ENCODE data around the gene SPTLC3.

Gene SPTLC3

GRCh38 chr20:13008761-13009681 is at the start of gene SPTLC3:
Gene SPTLC3, plus strand, starts transcription at chr20:13008972. Its CDS starts 296 bp downstream, at chr20:13009268.
- H3K79me2 ChIP-seq, result no peaks in the 10 kb centered on the region
- peak within 1 kb of the TSS; percentile 76 for H3K27ac ChIP-seq
- H3K4me1 ChIP-seq, result peaks cover 10% of the 10 kb centered on the region
- peak within 1 kb of the TSS; percentile 50 for H3K4me3 ChIP-seq (ENCODE audit: low read depth, low read length)
- peak within 1 kb of the TSS; percentile 64 for H3K4me2 ChIP-seq (ENCODE audit: low read length)
- no peaks in the 10 kb centered on the region for H3K27me3 ChIP-seq (ENCODE audit: control insufficient read depth, insufficient read depth, low read length)
- peak within 1 kb of the TSS; percentile 72 for H2AFZ ChIP-seq
- no peak for TF ChIP-seq CTCF (IDR thresholded peaks at IDR 0.05)
- H3K9me3 ChIP-seq (ENCODE audit: control insufficient read depth, low read length), result no peaks in the 10 kb centered on the region
- H3K36me3 ChIP-seq (ENCODE audit: control insufficient read depth, insufficient read depth, low read length), result no peaks in the 10 kb centered on the region
- no peak within 1 kb of the TSS for H3K9ac ChIP-seq

GRCh38 chr20:12961725-12962124 is 47.0 kb upstream of the SPTLC3 start:
- Histone ChIP-seq H3K79me2 (no peaks in the 10 kb centered on the region), H2AFZ (no peak overlapping the region), H3K4me3 (ENCODE audit: low read depth, low read length) (no peak overlapping the region), H3K27ac (no peak overlapping the region), H3K4me2 (ENCODE audit: low read length) (no peak overlapping the region), H3K9me3 (ENCODE audit: control insufficient read depth, low read length) (no peaks in the 10 kb centered on the region), H3K36me3 (ENCODE audit: control insufficient read depth, insufficient read depth, low read length) (no peaks in the 10 kb centered on the region), H3K4me1 (no peaks in the 10 kb centered on the region), H3K9ac (no peak overlapping the region), H3K27me3 (ENCODE audit: control insufficient read depth, insufficient read depth, low read length) (no peaks in the 10 kb centered on the region)
- TF ChIP-seq CTCF (IDR thresholded peaks at IDR 0.05), result no peak

GRCh38 chr20:12962895-12963294 is 45.9 kb upstream of the SPTLC3 start:
- TF ChIP-seq CTCF (IDR thresholded peaks at IDR 0.05), result no peak
- Histone ChIP-seq H3K4me3 (ENCODE audit: low read depth, low read length) (no peak overlapping the region), H3K27ac (no peak overlapping the region), H3K4me1 (no peaks in the 10 kb centered on the region), H3K27me3 (ENCODE audit: control insufficient read depth, insufficient read depth, low read length) (no peaks in the 10 kb centered on the region), H3K36me3 (ENCODE audit: control insufficient read depth, insufficient read depth, low read length) (no peaks in the 10 kb centered on the region), H3K9me3 (ENCODE audit: control insufficient read depth, low read length) (no peaks in the 10 kb centered on the region), H2AFZ (peak overlapping the region; percentile 15), H3K9ac (no peak overlapping the region), H3K4me2 (ENCODE audit: low read length) (no peak overlapping the region), H3K79me2 (no peaks in the 10 kb centered on the region)

- H3K36me3 ChIP-seq (ENCODE audit: control insufficient read depth, insufficient read depth, low read length), result no peaks in the 10 kb centered on the region
- H3K4me3 ChIP-seq (ENCODE audit: low read depth, low read length), result no peak overlapping the region
- H3K4me1 ChIP-seq, result no peaks in the 10 kb centered on the region
- H3K4me2 ChIP-seq (ENCODE audit: low read length), result no peak overlapping the region
- H3K79me2 ChIP-seq, result no peaks in the 10 kb centered on the region
- peak overlapping the region; percentile 15 for H2AFZ ChIP-seq
- H3K9ac ChIP-seq, result no peak overlapping the region
- no peaks in the 10 kb centered on the region for H3K27me3 ChIP-seq (ENCODE audit: control insufficient read depth, insufficient read depth, low read length)
- H3K9me3 ChIP-seq (ENCODE audit: control insufficient read depth, low read length), result no peaks in the 10 kb centered on the region
- H3K27ac ChIP-seq, result no peak overlapping the region
- TF ChIP-seq CTCF (IDR thresholded peaks at IDR 0.05), result no peak
Observed at GRCh38 chr20:12963416-12963815, 45.4 kb upstream of the SPTLC3 start.
